Stimulated activated CD4-positive, alpha-beta T cell treated with anti-CD3 and anti-CD28 coated beads, Interleukin-12 subunit alpha, Interleukin-12 subunit beta, amount 100 ng/mL, for 4 hours (primary cell): ENCODE results near the gene SLC4A1.

Experiments used
- DNase-seq: peaks from one replicate; pipeline ENCODE4 v3.0.0-alpha.2; 2020

Gene SLC4A1

GRCh38 chr17:44267818-44268490, at the start of gene SLC4A1:
TSS of gene SLC4A1 (minus strand) at chr17:44268135. CDS start at chr17:44262866, 5,269 bp downstream.
- DNase-seq: no peak

GRCh38 chr17:44317545-44317944, 49.6 kb upstream of the SLC4A1 start:
- DNase-seq: no peak

- DNase-seq: no peak
Measured at GRCh38 chr17:44315760-44316731, 48.1 kb upstream of the SLC4A1 start.

- DNase-seq: peak; percentile 52
Measured at GRCh38 chr17:44314869-44315661, 47.1 kb upstream of the SLC4A1 start.

- DNase-seq: no peak
Measured at GRCh38 chr17:44314524-44314868, 46.6 kb upstream of the SLC4A1 start.

GRCh38 chr17:44314031-44314430, 46.1 kb upstream of the SLC4A1 start:
- no peak for DNase-seq

- DNase-seq: no peak
Measured at GRCh38 chr17:44312396-44313104, 44.6 kb upstream of the SLC4A1 start.

GRCh38 chr17:44311562-44312181, 43.7 kb upstream of the SLC4A1 start:
- no peak for DNase-seq

GRCh38 chr17:44310609-44311376, 42.9 kb upstream of the SLC4A1 start:
- no peak for DNase-seq

- DNase-seq: no peak
Measured at GRCh38 chr17:44310188-44310587, 42.3 kb upstream of the SLC4A1 start.

GRCh38 chr17:44309472-44309871, 41.5 kb upstream of the SLC4A1 start:
- DNase-seq: no peak

GRCh38 chr17:44308865-44309264, 40.9 kb upstream of the SLC4A1 start:
- no peak for DNase-seq

- peak; percentile 84 for DNase-seq
Measured at GRCh38 chr17:44308320-44308818, 40.4 kb upstream of the SLC4A1 start, which contains the start of gene RUNDC3A. TSS of gene RUNDC3A (plus strand) at chr17:44308601. CDS start at chr17:44308833, 232 bp downstream.

GRCh38 chr17:44307387-44308186, 39.7 kb upstream of the SLC4A1 start:
- DNase-seq: no peak

- DNase-seq: no peak
Measured at GRCh38 chr17:44304651-44305050, 36.7 kb upstream of the SLC4A1 start.

- no peak for DNase-seq
Measured at GRCh38 chr17:44297975-44298374, 30.0 kb upstream of the SLC4A1 start.

GRCh38 chr17:44293509-44294226, 25.7 kb upstream of the SLC4A1 start:
- no peak for DNase-seq

- no peak for DNase-seq
Measured at GRCh38 chr17:44287651-44288050, 19.7 kb upstream of the SLC4A1 start.

GRCh38 chr17:44284024-44284400, 16.1 kb upstream of the SLC4A1 start:
- DNase-seq: no peak
